HG02623 (cell line): Measurements from ENCODE around the gene UQCR11.

Source experiments
- ATAC-seq: cut with Tn5 transposase; IDR thresholded peaks from one replicate; pipeline ENCODE4 v1.9.1; 2021; ENCODE audit warnings: moderate library complexity; ENCODE audit not compliant: unreplicated experiment

Gene UQCR11

GRCh38 chr19:1636325-1637236 is 31.3 kb upstream of the UQCR11 start:
- ATAC-seq, result no peak

DNA sequence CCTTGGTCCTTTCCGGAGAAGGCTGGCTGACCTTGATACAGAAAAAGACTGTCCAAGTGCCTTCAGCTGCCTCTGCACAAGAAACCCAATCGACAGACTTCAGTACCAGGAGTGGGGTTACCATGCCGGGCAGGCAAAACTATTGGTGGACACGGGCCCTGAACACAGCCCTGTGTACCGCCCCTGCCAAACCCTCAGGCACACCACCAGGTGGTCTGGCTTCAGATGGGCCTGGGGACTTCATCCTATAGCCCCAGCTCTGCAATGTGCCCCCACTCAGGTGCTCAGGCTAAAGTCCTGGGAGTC is 29.6 kb upstream of the UQCR11 start:
- ATAC-seq, result no peak

DNA sequence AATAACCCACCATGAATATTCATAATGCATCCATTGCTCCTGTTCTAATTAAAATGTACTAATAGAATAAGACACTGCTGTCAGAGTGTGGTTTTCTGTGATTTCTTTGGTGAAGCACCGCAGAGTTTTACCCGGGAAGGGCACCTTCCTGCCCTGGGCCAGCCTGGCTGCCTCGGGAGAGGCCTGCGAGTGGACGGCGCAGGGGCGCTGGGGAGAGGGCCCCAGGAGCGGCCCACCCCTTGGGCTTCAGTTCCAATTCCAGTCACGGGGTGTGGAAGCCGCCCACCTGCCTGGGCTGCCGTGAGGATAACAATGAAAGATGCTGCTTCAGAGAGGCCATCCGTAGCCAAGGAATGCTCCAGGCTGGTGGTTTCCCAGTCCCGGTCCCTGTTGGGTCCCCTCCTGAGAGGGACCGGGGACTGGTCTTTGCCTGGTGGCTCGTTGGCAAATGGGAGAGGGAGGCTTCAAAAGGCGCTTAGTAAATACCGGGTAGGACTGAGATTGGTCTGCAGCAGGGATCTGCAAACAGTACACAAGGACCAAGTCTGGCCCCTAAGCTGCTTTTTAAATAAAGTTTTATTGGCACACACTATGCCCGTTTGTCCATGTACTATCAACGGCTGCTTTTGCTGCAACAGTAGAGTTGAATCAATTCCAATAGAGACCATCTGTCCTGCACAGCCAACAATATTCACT is 29.1 kb upstream of the UQCR11 start:
- no peak for ATAC-seq

GRCh38 chr19:1633269-1633826 is 28.1 kb upstream of the UQCR11 start:
- ATAC-seq, result no peak

- ATAC-seq, result no peak
Observed at GRCh38 chr19:1632462-1633268, 27.4 kb upstream of the UQCR11 start.

DNA sequence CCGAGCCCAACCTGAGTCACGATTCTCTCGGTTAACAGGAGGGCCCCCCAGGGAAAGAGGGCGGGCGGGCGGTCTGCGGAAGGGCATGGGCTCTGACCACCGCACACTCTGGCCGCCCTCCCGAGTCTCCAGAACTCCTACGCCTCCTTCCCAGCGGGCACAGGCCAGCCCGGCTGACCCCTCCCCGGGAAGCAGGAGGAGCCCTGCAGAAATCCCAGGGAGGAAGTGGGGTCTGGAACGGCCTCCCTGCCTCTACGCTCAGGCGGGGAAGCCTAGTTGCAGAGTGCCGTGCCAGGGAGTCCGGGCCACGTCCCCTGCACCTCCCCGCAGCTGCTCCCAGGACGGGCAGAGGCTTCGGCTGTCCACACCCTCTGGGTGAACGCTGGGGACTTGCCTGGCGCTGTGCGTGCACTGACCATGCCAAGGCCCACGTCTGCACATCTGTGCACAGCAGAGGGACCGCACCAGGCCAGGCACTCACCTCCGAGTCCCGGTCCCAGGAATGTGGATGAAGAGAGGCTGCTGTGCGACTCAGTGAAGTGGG is 26.4 kb upstream of the UQCR11 start:
- ATAC-seq, result no peak

- no peak for ATAC-seq
Observed at GRCh38 chr19:1630811-1631210, 25.5 kb upstream of the UQCR11 start.

- ATAC-seq, result no peak
Observed at GRCh38 chr19:1630012-1630411, 24.8 kb upstream of the UQCR11 start.

GRCh38 chr19:1629256-1629808 is 24.1 kb upstream of the UQCR11 start:
- no peak for ATAC-seq

DNA sequence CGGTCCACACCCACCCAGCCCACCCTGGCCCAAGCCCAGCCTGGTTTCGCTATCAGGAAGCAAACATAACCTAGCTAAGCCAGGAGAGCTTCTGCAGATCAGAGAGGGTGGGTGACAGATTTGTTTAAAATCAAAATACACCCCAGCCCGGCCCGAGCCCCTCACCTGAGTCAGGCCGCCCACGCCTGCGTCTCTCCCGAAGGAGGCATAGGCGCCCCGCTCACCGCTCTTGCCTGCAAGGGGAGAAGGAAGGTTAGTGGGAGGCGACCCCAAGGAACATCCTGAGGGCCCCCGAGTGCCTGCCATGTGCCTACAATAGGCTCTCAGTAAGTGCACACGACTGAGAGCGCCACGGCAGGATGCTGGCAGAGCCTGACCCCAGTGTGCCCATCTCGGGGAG is 21.9 kb upstream of the UQCR11 start:
- ATAC-seq, result no peak

GRCh38 chr19:1626417-1627010 is 21.3 kb upstream of the UQCR11 start:
- ATAC-seq, result no peak

DNA sequence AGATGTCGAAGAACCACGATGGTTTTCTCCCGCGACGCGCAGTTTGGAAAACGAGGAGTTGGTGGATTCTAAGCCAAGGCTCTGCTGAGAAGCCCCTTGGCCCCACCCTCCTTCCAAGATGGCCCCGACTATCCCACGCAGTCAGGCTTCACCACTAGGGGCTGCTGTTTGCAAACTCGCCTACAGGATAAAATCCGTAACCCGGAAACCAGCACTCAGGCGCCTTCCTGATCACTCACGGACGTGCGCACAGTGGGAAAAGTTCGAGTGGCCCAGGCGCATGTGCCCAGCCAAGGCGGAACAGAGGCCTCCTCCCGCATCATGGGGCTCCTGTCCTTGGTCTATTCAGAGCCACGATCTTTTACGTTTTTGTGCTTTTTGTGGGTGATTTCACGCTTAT is 19.2 kb upstream of the UQCR11 start:
- ATAC-seq, result no peak

- no peak for ATAC-seq
Observed at GRCh38 chr19:1622541-1622940, 17.3 kb upstream of the UQCR11 start.

DNA sequence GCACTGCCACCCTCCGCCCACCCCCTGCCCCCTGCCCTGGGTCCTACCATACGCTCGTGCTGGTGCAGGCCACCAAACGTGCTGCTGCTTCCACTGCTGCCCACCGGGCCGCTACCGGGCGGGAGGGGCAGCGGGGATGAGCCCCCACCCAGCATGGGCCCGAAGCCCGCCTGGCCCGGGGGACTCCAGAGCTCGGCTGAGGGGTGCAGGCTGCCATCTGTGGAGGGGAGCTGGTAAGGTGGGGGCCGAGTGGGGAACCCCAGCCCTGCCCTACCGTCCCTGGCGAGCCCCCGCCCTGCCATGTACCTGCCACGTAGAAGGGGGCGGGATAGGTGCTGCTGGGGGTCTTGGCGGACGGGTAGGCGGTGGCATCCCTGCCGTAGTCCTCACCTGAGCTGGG is 16.7 kb upstream of the UQCR11 start:
- no peak for ATAC-seq

DNA sequence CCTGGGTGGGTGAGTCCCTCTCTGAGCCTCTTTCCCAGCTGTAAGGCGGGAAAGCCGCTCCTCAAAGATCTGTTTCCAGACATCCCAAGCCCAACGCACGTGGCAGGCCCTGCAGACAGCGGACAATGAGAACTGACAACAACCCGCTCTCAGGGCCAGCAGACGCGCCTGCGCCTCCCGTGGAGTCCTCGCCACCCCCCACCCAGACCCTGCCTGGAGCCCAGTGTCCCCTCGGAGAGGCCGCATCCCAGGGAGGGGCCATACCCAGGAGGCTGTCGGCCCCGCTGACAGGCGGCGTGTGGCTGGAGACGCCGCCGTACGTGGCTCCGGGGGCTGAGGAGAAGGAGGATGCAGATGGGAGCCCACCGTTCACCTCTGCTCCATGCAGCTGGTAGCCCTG is 16.3 kb upstream of the UQCR11 start:
- no peak for ATAC-seq

DNA sequence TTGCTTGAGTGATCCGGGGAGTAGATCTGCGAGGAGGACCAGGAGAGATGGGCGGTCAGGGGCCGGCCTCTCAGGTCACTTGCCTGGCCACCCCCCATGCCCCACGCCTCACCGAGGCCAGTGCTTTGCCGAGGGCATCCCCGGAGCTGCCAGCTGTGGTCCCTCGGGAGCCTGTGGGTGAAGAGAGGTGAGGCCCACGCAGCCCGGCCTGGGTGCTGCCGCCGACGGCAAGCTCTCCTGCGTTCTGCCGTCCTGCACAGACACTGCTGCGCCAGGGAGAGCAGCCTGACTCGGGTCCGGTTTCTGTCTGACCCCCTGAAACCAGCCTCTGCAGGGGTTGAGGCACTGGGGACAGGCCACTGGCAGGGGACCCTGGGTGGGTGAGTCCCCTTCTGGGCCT is 15.8 kb upstream of the UQCR11 start:
- ATAC-seq, result no peak

DNA sequence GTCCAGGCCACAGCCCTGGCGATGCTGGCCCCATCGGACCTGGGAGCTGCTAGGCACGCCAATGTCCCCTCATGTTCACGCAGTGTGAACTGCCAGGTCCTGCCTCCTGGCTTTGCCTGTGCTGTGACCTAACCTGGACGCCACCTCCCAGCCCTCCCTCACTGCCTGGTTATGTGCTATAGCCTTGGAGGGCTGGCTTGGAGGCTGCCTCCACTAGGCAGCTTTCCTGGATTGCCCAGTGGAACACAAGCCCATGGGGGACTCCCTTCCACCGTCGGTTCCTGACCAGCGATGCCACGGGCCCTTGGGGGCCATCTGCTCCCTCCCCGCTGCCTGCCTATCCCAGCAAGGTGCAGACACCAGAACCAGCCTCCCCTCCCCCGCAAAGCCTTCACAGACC is 15.2 kb upstream of the UQCR11 start:
- ATAC-seq, result no peak

DNA sequence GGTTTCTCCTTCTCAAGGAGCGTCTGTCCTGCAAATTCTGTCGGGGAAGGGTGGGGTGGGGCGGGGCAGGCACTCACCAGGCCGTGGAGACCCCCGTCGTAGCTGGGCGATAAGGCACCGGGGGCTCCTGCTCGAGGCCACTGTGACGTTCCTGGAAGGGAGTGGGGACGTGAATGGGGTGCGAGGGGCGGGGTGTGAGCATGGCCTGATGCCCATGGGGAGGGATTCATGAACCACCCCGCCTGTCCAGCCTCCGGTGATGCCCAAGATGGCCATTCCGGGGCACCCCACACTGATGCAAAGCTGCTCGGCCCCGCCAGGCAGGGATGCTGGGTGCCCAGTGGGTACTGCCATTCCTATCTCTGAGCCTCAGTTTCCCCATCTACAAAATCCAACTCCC is 14.4 kb upstream of the UQCR11 start:
- no peak for ATAC-seq

DNA sequence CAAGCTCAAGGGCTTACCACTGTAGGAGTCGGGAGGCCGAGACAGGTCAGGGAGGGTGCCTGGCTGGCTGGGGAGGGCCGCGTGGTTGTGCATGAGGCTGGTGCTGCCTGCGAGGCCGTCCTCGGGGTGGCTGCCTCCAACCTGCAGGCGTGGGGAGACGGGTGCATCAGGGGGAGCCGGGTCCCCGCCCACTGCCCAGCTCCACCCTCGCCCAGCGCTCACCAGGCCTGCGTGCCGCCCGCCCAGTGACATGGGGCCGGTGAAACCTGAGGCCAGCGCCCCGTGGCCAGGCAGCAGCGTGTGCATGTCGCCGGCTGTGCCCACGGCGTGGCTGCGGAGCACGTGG is 13.8 kb upstream of the UQCR11 start:
- ATAC-seq, result no peak
